Mucosa of descending colon (tissue), 3 donors: Measurements from ENCODE around the gene HCN1. TPM values are rescaled to one million over a fixed set of nuclear protein-coding genes. Genes with fewer than 3 reads are reported as not detected.

Experiments
- ATAC-seq: fragments of 200-7000 bp; cut with Tn5 transposase; one replicate; pipeline ENCODE4 v1.9.1; 2020; ENCODE audit warnings: mild to moderate bottlenecking, moderate library complexity
- DNase-seq, 3 donors: peaks; one replicate each; pipeline ENCODE4 v3.0.0-alpha.2; 2020
- H3K36me3 ChIP-seq: fragments of 200-600 bp; one replicate; pipeline ENCODE4 v1.8.0; 2021; ENCODE audit warnings: low read depth, mild to moderate bottlenecking
- H3K4me1 ChIP-seq: fragments of 200-600 bp; one replicate; pipeline ENCODE4 v1.8.0; 2021; ENCODE audit warnings: low read depth, mild to moderate bottlenecking
- H3K4me3 ChIP-seq: fragments of 200-600 bp; one replicate; pipeline ENCODE4 v1.8.0; 2021; ENCODE audit warnings: mild to moderate bottlenecking
- H3K9me3 ChIP-seq: fragments of 200-600 bp; one replicate; pipeline ENCODE4 v1.8.0; 2021; ENCODE audit warnings: mild to moderate bottlenecking
- intact Hi-C, 2 donors: fragments of 100-400 bp; cut with DNase I in 1 of 2; cut with micrococcal nuclease in 1 of 2; formaldehyde crosslinking; loops; one replicate each; pipeline versions ENCODE4 v1.11.0 to v1.11.1; 2022; cut with DNase I, micrococcal nuclease
- total RNA-seq, 3 donors: library from RNA; stranded (reverse); fragmentation: NEBNext Ultra II Directional in 2 of 3; extraction: Animal tissue kit (Norgen Biotek cat#: 25700) in 2 of 3; gene quantifications; one replicate each; pipeline versions ENCODE4 v1.2.1 to v1.2.4, GENCODE V29; 2021 to 2023
- TF ChIP-seq, protein P1 (sequence below): fragments of 200-600 bp; IDR thresholded peaks from one replicate; pipeline ENCODE4 v1.8.0; 2022; ENCODE audit warnings: antibody characterized with exemption, mild to moderate bottlenecking
- donor health status: DM: no; HTN: no; CAD: no; lungs with moderate emphysema.
- donor health status: DM: no; HTN: no; CAD: no.
- donor health status: DM: no; HTN: yes; CAD: no.

HCN1 gene
- total RNA-seq, 3 donors from 2014 or later, result 0.05 to 0.35 TPM; not detected in 1

DNA sequence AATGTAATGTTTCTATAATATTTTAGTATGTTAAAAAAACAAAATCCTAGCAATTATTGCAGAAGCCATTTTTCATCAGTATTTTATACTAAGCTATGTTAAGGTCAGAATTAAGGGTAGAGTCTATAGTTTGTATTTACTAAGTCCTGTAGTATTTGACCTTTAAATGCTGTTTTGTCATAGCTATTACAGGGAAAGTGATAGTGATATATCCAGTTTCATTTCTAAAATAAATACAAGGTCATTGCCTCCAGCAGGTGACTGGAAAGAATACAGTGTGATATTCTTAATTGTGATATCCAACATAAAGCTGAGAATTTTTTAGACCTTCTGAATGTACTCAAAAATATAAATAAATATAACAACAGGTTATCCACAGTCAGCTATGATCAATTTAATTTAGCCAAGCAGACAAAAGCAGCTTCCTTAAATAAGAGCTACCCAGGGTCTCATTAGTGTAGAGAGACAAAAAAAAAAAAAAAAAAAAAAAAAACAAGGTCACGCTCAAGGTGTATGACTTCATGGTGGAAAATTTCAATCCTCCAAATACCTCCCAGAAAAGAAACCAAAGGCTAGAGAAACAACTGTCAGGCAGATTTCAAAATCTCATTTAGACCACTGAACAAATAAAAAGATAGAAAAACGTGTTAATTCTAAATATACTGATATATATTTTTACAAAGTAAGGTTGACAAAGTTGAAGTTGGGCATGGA is 278.7 kb downstream of the HCN1 start:
- peaks cover 4% of the 10 kb centered on the region for H3K4me1 ChIP-seq
- intact Hi-C loops, result no loop called here
- H3K36me3 ChIP-seq, result no peaks in the 10 kb centered on the region
- no peaks in the 10 kb centered on the region for H3K9me3 ChIP-seq
- no peak for ATAC-seq
- DNase-seq, result no peak
- TF ChIP-seq, protein P1, sequence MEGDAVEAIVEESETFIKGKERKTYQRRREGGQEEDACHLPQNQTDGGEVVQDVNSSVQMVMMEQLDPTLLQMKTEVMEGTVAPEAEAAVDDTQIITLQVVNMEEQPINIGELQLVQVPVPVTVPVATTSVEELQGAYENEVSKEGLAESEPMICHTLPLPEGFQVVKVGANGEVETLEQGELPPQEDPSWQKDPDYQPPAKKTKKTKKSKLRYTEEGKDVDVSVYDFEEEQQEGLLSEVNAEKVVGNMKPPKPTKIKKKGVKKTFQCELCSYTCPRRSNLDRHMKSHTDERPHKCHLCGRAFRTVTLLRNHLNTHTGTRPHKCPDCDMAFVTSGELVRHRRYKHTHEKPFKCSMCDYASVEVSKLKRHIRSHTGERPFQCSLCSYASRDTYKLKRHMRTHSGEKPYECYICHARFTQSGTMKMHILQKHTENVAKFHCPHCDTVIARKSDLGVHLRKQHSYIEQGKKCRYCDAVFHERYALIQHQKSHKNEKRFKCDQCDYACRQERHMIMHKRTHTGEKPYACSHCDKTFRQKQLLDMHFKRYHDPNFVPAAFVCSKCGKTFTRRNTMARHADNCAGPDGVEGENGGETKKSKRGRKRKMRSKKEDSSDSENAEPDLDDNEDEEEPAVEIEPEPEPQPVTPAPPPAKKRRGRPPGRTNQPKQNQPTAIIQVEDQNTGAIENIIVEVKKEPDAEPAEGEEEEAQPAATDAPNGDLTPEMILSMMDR, result no peak
- no peak overlapping the region for H3K4me3 ChIP-seq

DNA sequence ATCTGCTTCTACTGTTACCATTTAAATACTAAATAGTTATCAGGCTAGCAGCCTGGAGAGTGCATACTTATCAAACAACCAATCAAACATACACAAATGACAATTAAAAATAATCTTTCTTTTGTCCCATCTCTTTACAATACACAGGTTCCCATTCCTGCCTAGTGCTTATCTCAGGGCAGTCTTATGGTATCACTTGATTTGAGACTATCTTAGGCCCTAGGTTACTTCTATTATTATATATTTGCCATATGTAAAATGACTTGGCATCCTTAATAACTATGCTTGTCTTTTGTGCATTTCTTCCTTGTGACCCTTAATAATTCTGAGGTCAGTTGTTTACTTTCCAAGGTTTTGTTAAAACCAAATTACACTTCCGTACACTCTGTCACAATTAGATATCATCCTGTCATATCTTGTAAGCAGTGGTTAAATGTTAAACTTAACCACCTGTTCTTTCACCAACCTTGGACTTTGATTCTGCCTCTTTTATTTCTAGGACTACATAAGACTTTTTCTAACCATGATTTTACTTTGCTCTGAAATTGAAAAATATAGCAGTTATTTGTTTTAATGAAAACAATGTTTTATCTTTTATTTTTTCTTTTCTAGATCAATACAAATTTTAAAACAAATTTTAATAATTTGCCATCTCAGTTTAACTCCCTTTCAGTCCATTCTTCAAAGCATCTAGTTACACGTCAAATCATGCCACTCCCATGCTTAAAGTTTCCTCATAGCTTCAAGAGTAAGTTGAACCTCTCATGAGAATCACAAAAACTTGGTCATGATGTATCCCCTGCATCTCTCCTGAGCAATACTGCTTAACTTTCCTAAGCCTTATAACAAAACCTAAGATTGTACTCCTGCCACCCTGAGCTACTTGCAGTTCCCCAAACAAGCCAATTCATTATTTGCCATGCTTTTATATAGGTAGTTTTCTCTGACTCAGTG is 281.3 kb downstream of the HCN1 start:
- intact Hi-C loops, result no loop called here
- H3K4me3 ChIP-seq, result no peak overlapping the region
- H3K4me1 ChIP-seq, result peaks cover 4% of the 10 kb centered on the region
- no peaks in the 10 kb centered on the region for H3K9me3 ChIP-seq
- no peak for DNase-seq
- no peaks in the 10 kb centered on the region for H3K36me3 ChIP-seq
- TF ChIP-seq, protein P1, result no peak
- ATAC-seq, result peak; percentile 84

DNA sequence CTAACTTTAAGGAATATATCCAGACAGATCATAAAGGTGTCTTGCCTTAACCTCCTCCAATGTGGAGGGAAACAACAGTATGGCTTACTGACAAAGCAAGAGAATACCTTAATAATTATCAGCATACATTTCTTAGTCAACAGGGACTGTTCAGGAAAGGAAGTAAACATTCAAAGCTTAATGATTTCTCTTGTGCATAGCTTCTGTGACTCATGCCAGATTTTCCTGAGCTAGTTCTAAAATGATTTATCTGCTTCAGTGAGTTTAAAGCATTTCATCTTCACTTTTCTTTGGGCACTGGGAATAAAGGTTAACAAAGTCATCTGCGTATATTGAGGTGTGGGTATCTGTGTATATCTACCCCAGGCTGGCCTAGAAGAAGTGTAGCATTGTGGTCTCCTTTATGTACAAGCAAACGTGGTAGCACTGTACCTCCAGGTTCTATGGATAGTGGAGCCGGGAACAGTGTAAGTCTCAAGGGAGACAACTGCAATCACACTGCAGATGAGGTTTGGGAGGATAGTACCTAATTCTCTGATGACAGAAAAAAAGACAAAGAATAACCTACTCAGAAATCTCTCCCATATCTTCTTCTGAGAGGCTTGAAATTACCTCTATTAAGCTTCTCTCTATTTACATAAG is 284.1 kb downstream of the HCN1 start:
- no peaks in the 10 kb centered on the region for H3K36me3 ChIP-seq
- TF ChIP-seq, protein P1, result no peak
- DNase-seq (no peak), ATAC-seq (no peak)
- intact Hi-C loops, result no loop called here
- H3K9me3 ChIP-seq, result no peaks in the 10 kb centered on the region
- peaks cover 4% of the 10 kb centered on the region for H3K4me1 ChIP-seq
- H3K4me3 ChIP-seq, result no peak overlapping the region

GRCh38 chr5:45410304-45410995 is 285.7 kb downstream of the HCN1 start:
- TF ChIP-seq, protein P1, result no peak
- no peaks in the 10 kb centered on the region for H3K36me3 ChIP-seq
- H3K4me3 ChIP-seq, result no peak overlapping the region
- intact Hi-C loops, result no loop called here
- DNase-seq (no peak), ATAC-seq (no peak)
- H3K4me1 ChIP-seq, result peaks cover 4% of the 10 kb centered on the region
- no peaks in the 10 kb centered on the region for H3K9me3 ChIP-seq

DNA sequence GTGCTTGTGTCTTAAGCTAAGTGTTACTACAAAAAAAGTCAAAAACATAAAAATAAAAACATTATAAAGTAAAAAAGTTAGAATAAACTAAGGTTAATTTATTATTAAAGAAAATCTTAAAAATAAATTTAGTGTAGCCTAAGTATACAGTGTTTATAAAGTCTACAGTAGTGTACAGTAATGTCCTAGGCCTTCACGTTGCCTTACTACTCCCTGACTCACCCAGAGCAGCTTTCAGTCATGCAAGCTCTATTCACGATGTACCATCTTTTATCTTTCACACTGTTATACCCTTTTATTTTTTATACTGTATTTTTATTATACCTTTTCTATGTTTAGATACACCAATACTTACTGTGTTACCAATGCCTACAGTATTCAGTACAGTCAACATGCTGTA is 288.1 kb downstream of the HCN1 start:
- Histone ChIP-seq H3K9me3 (no peaks in the 10 kb centered on the region), H3K4me3 (no peak overlapping the region), H3K36me3 (no peaks in the 10 kb centered on the region), H3K4me1 (no peaks in the 10 kb centered on the region)
- DNase-seq, result no peak
- ATAC-seq, result no peak
- intact Hi-C loops, result no loop called here
- TF ChIP-seq, protein P1, result no peak
